D721Med (cell line): ENCODE results near the gene ABLIM3.

Source experiments
- DNase-seq: peaks from one replicate; pipeline ENCODE4 v3.0.0; 2011; ENCODE audit warnings: low spot score; ENCODE audit not compliant: insufficient read length
- FAIRE-seq: peaks from 2 replicates; lab custom pipeline; 2011; peaks lifted over from hg19 to GRCh38; lab: Jason Lieb, UNC
- TF ChIP-seq, protein P1 (sequence below): IDR thresholded peaks from 2 replicates; pipeline ENCODE4 v1.5.1; 2012; ENCODE audit warnings: mild to moderate bottlenecking, control low read depth; ENCODE audit not compliant: insufficient read depth; ENCODE audit errors: missing control alignments

ABLIM3 gene

DNA sequence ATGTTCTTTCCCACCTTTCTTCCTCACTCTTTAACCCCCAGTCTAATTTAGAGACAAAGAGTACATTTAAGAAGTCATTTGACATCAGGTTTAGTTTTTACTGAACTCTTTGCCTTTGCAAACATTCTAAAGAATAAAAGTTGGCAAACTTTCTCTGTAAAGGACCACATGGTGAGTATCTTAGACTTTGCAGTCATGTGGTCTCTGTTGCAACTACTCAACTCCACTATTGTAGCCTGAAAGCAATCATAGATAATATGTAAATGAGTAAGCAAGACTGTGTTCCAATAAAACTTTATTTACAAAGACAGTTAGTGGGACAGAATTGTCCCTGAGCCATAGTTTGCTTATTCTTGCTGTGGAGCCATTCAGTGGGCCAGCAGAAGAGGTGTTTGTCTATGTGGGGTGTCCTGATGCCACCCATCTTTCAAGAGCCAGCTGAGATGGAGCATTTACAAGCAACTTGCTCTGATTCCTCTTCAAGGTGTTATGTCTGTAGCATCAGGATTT lies 25.4 kb downstream of the ABLIM3 start:
- FAIRE-seq (no peak), DNase-seq (no peak)
- TF ChIP-seq, protein P1, sequence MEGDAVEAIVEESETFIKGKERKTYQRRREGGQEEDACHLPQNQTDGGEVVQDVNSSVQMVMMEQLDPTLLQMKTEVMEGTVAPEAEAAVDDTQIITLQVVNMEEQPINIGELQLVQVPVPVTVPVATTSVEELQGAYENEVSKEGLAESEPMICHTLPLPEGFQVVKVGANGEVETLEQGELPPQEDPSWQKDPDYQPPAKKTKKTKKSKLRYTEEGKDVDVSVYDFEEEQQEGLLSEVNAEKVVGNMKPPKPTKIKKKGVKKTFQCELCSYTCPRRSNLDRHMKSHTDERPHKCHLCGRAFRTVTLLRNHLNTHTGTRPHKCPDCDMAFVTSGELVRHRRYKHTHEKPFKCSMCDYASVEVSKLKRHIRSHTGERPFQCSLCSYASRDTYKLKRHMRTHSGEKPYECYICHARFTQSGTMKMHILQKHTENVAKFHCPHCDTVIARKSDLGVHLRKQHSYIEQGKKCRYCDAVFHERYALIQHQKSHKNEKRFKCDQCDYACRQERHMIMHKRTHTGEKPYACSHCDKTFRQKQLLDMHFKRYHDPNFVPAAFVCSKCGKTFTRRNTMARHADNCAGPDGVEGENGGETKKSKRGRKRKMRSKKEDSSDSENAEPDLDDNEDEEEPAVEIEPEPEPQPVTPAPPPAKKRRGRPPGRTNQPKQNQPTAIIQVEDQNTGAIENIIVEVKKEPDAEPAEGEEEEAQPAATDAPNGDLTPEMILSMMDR, result no peak

DNA sequence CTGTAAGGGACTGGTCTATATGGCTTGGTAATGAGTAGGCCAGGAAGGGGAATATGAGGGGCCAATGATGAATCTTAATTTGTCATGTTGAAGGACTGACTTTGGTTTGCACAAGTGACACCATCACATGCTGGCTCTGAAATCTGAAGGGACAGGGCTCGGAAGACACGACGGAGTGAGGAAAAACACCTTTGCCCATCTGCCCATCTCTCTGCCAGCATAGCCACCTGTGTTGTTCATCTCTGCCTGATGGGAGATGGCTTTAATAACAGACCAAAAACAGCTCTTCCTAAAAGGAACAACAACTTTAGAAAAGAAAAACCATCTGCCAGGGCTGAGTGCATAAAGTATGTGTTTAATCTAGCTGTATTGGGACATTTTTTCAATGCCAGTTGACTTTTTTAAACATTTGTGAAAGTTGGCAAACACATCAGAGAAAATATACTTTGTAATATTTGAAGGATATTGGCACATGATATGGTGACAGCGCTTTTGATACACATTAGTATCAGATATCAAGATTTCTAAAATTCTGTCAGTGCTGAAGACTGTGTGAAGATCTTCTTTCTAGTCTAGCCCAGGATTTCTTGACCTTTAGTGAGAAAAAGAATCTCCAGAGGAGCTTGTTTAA lies 27.1 kb downstream of the ABLIM3 start:
- no peak for FAIRE-seq
- TF ChIP-seq, protein P1, result no peak
- no peak for DNase-seq

DNA sequence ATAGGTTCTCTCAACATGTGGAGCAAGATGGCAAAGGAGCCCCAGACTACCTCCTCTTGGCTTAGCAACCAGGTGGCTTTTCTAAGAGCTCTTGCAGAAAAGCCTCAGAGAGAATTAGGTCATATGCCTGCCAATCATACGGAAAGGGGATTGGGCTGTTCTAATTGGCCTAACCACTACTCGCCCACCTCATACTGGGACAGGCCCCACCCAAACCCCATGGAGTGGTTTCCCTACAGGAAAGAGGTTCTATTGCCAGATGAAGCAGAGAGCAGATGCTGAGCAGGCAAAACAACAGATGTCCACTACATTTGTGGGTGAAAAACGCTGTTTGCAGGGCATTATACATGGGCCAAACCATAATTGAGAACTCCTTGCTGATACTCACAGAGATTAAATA lies 29.0 kb downstream of the ABLIM3 start:
- FAIRE-seq (no peak), DNase-seq (no peak)
- TF ChIP-seq, protein P1, result no peak

DNA sequence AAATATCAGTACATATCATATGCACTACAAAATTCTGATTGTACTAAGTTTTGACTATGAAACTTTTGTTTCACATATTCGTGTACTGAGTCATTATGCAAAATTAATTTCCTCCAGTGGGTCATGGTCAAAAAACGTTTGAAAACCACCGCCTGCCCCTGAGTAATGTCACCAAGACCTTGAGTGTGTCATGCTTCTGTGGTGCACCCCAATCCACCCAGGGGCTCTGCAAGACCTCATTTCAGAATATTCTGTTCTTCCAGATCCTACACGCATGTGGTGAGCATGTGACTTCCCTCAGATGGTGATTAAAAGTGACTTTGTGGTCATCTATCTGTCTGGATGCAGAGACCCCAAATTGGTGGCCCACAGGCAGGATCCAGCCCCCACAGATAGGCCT lies 31.0 kb downstream of the ABLIM3 start:
- DNase-seq (no peak), FAIRE-seq (no peak)
- TF ChIP-seq, protein P1, result no peak

DNA sequence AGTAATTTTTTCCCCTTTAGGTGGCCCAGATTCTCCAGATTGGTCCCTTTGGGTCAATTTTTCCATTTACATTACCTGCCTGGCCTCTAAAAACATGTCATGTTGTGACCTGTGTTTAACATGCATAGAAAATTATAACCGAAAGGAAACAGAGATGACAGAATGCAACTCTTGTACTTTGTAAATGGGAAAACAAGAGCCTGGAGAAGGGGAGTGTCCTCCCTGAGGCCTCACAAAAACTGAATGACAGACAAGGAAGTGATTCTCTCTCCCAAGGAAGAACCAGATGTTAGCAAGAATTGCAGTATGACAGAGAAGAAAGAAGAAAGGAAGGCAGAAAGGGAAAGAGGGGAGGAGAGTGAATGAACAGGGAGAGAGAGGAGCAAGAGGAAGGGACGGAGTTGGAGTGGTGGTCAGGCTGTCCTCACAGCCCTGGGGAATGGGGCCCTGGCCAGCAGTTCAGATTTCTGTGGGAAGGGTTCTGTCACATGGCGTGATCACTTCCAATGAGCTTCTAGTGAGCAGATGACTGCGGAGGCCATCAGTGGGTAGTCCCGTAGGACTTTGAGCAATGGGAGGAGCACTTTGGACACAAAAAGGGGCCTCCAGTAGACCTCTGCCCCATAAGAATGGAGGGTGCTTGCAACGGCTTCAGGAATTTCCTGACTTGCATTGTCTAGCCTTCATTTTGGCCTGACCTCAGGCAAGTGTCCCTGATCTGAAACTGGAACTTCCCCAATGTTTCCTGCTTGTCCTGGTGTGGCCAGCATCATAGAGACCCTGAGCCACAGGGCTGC lies 31.6 kb downstream of the ABLIM3 start:
- no peak for FAIRE-seq
- TF ChIP-seq, protein P1, result no peak
- no peak for DNase-seq

DNA sequence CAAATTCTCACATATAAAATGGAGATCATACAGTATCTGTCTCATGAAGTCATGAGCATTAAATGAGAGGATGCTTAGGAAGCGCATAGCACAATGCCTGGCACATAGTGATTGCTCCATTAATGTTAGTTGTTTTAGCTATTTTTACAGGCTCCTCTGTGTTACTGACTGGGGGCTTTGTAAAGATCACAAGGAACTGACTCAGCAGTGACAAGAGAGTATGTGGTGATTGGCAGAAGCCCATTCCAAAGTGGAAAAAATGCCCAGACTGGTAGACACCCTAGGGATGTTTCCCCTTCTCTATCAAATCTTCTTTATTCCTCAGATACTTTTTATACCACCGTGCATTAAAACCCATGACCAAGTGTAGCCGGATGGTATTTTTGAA lies 33.5 kb downstream of the ABLIM3 start:
- TF ChIP-seq, protein P1, result no peak
- no peak for DNase-seq
- no peak for FAIRE-seq
